ENCODE measurements around the gene TRIM62. TPM values are rescaled to one million over a fixed set of nuclear protein-coding genes. Genes with fewer than 3 reads are reported as not detected.
"Not testable (repeated sequence)": the region's sequence is repeated elsewhere in the genome, so short reads cannot be mapped to it uniquely, and the experiment has no call there.

Gene TRIM62
- total RNA-seq, 1 experiment from 2014 or later, result 6.9 TPM

DNA sequence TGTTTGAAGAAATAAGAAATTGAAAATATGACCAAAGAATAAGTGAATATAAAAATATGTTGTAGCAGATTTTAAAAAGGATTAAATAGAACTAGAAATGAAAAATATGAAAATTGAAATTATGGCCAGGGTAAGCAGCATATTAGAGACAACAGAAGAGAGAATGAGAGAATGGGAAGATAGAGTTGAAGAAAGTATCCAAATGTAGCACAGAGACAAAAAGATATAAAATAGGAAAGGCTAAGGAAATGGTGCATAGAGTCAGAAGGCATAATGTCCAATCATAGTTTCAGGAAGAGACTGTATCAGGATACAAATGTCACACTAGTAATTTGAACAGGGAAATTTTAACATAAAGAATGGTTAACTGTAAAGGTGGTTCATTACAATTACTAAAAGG is 71.4 kb downstream of the TRIM62 start:
- H3K4me2 ChIP-seq (ENCODE audit: insufficient read depth, insufficient read length, low read length), result no peak overlapping the region
- Mint-ChIP-seq H3K27me3 (ENCODE audit: low read depth) (peaks cover 21% of the 10 kb centered on the region), H3K4me3 (no peak overlapping the region), H3K27ac (no peak overlapping the region), H3K9me3 (peaks cover 4% of the 10 kb centered on the region in 2 experiments; a peak in 3 of 5 replicates), H3K36me3 (ENCODE audit: insufficient read depth in 1 of 3, low read depth in 3 of 3) (no peaks in the 10 kb centered on the region; a peak in 1 of 7 replicates), H3K4me1 (no peaks in the 10 kb centered on the region)
- TF ChIP-seq, protein P1, sequence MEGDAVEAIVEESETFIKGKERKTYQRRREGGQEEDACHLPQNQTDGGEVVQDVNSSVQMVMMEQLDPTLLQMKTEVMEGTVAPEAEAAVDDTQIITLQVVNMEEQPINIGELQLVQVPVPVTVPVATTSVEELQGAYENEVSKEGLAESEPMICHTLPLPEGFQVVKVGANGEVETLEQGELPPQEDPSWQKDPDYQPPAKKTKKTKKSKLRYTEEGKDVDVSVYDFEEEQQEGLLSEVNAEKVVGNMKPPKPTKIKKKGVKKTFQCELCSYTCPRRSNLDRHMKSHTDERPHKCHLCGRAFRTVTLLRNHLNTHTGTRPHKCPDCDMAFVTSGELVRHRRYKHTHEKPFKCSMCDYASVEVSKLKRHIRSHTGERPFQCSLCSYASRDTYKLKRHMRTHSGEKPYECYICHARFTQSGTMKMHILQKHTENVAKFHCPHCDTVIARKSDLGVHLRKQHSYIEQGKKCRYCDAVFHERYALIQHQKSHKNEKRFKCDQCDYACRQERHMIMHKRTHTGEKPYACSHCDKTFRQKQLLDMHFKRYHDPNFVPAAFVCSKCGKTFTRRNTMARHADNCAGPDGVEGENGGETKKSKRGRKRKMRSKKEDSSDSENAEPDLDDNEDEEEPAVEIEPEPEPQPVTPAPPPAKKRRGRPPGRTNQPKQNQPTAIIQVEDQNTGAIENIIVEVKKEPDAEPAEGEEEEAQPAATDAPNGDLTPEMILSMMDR (conservative IDR thresholded peaks at IDR 0.05), result no peak
- no peak overlapping the region for H2BK5ac ChIP-seq (ENCODE audit: insufficient read length, low read length)
- H3K23me2 ChIP-seq (ENCODE audit: insufficient read length, low read depth, low read length, poor library complexity, severe bottlenecking), result no peaks in the 10 kb centered on the region
- H2BK12ac ChIP-seq (ENCODE audit: insufficient read length, low read depth, low read length), result no peak overlapping the region
- no peak overlapping the region for H2BK120ac ChIP-seq (ENCODE audit: low read depth, low read length, poor library complexity, severe bottlenecking)
- no peak overlapping the region for H4K8ac ChIP-seq (replicated peaks; ENCODE audit: insufficient read length, low read depth, low read length)
- no peak overlapping the region for H3T11ph ChIP-seq (ENCODE audit: low read length)
- H4K20me1 ChIP-seq (ENCODE audit: control insufficient read depth, insufficient read depth, insufficient read length), result no peaks in the 10 kb centered on the region
- no peak overlapping the region for H3K56ac ChIP-seq (ENCODE audit: insufficient read length, low read depth, low read length)
- no peaks in the 10 kb centered on the region for H3K79me1 ChIP-seq (ENCODE audit: insufficient read depth, low read depth, low read length, poor library complexity, severe bottlenecking)
- H3K27me3 ChIP-seq (ENCODE audit: insufficient read depth, low read length), result no peaks in the 10 kb centered on the region
- no peak overlapping the region for H2BK15ac ChIP-seq (ENCODE audit: low read depth, low read length)
- H3K79me2 ChIP-seq (ENCODE audit: insufficient read depth, low read length), result no peaks in the 10 kb centered on the region
- no peak overlapping the region for H3K23ac ChIP-seq (ENCODE audit: insufficient read length, low read depth, low read length)
- no peak overlapping the region for H4K91ac ChIP-seq (ENCODE audit: insufficient read length, low read depth, low read length)
- no peak overlapping the region for H3K9ac ChIP-seq (ENCODE audit: extremely low read depth, insufficient read length, low read length)
- no peak for DNase-seq
- H3K4me1 ChIP-seq (ENCODE audit: insufficient read depth, low read length), result no peaks in the 10 kb centered on the region
- H3K4ac ChIP-seq (ENCODE audit: low read depth, low read length), result no peak overlapping the region
- H2BK20ac ChIP-seq (ENCODE audit: low read depth, low read length, poor library complexity, severe bottlenecking), result no peak overlapping the region
- no peaks in the 10 kb centered on the region for H3K9me3 ChIP-seq (ENCODE audit: control insufficient read depth, low read depth, low read length)
- H3K18ac ChIP-seq (ENCODE audit: insufficient read length, low read depth, low read length), result no peak overlapping the region
- no peak overlapping the region for H3K14ac ChIP-seq (ENCODE audit: insufficient read depth, low read length)
- H3K27ac ChIP-seq (ENCODE audit: insufficient read length, low read depth, low read length), result no peak overlapping the region
- H2AFZ ChIP-seq (ENCODE audit: low read length), result no peak overlapping the region
- no peak overlapping the region for H4K5ac ChIP-seq (ENCODE audit: insufficient read length, low read depth, low read length)
- H2AK5ac ChIP-seq (ENCODE audit: insufficient read length, low read length), result no peak overlapping the region

DNA sequence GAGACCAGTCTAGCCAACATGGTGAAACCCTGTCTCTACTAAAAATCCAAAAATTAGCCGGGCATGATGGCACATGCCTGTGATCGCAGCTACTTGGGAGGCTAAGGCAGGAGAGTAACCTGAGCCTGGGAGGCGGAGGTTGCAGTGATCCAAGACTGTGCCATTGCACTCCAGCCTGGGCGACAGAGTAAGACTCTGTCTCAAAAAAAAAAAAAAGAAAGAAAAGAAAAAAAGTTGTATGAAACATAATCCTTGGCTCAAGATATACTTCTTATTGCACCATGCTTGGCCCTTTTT is 81.8 kb downstream of the TRIM62 start:
- H2BK120ac ChIP-seq (ENCODE audit: low read depth, low read length, poor library complexity, severe bottlenecking); H3K9ac ChIP-seq (ENCODE audit: extremely low read depth, insufficient read length, low read length); H3K4me1 ChIP-seq (ENCODE audit: insufficient read depth, low read length); H3K4me2 ChIP-seq (ENCODE audit: insufficient read depth, insufficient read length, low read length); H3K18ac ChIP-seq (ENCODE audit: insufficient read length, low read depth, low read length); H3K9me3 Mint-ChIP-seq; H3K14ac ChIP-seq (ENCODE audit: insufficient read depth, low read length); H3K23me2 ChIP-seq (ENCODE audit: insufficient read length, low read depth, low read length, poor library complexity, severe bottlenecking); H4K5ac ChIP-seq (ENCODE audit: insufficient read length, low read depth, low read length); H3K27me3 ChIP-seq (ENCODE audit: insufficient read depth, low read length); H3K79me2 ChIP-seq (ENCODE audit: insufficient read depth, low read length); DNase-seq; H3K27me3 Mint-ChIP-seq (ENCODE audit: low read depth); H2AFZ ChIP-seq (ENCODE audit: low read length); H2BK12ac ChIP-seq (ENCODE audit: insufficient read length, low read depth, low read length); H4K20me1 ChIP-seq (ENCODE audit: control insufficient read depth, insufficient read depth, insufficient read length); H3K79me1 ChIP-seq (ENCODE audit: insufficient read depth, low read depth, low read length, poor library complexity, severe bottlenecking); H2AK5ac ChIP-seq (ENCODE audit: insufficient read length, low read length); H3K9me3 ChIP-seq (ENCODE audit: control insufficient read depth, low read depth, low read length); H3T11ph ChIP-seq (ENCODE audit: low read length); H3K23ac ChIP-seq (ENCODE audit: insufficient read length, low read depth, low read length); H3K27ac ChIP-seq (ENCODE audit: insufficient read length, low read depth, low read length); H3K27ac Mint-ChIP-seq; H3K4me3 Mint-ChIP-seq; H3K56ac ChIP-seq (ENCODE audit: insufficient read length, low read depth, low read length); H4K91ac ChIP-seq (ENCODE audit: insufficient read length, low read depth, low read length); H2BK20ac ChIP-seq (ENCODE audit: low read depth, low read length, poor library complexity, severe bottlenecking); H2BK5ac ChIP-seq (ENCODE audit: insufficient read length, low read length); H3K4ac ChIP-seq (ENCODE audit: low read depth, low read length); H4K8ac ChIP-seq (replicated peaks; ENCODE audit: insufficient read length, low read depth, low read length); H3K36me3 Mint-ChIP-seq (ENCODE audit: insufficient read depth in 1 of 3, low read depth in 3 of 3); H2BK15ac ChIP-seq (ENCODE audit: low read depth, low read length): not testable (repeated sequence)
- peaks cover 5 to 11% of the 10 kb centered on the region in 2 experiments; a peak in 3 of 4 replicates for H3K4me1 Mint-ChIP-seq
- WGBS (ENCODE audit: extremely low coverage, insufficient read length, low lambda C conversion rate), result no CpG with 5 or more reads among the region's 4 CpGs

Measured in H9 (cell line).